ENCODE measurements around the gene FGG. TPM values are rescaled to one million over a fixed set of nuclear protein-coding genes. Genes with fewer than 3 reads are reported as not detected.

Gene FGG
- total RNA-seq, 6 experiments from 2014 or later, result 5,578 to 14,578 (median 13,052) TPM

GRCh38 chr4:154560824-154561231, 51.6 kb downstream of the FGG start:
- peak in 1 of 4 donors; percentile 2 for TF ChIP-seq CTCF (IDR thresholded peaks at IDR 0.05)
- TF ChIP-seq POLR2A (IDR thresholded peaks at IDR 0.05), result peak; percentile 21
- intact Hi-C loops (cut with DNase I), result loop anchor here in 1 of 2 donors (5.0 kb wide), 1 partner anchor 56 kb away; no protein-coding TSS in a partner anchor
- Histone ChIP-seq H3K27me3 (no peaks in the 10 kb centered on the region), H3K4me1 (peaks cover 0 to 7% (median 1%) of the 10 kb centered on the region in 4 donors), H3K27ac (peak overlapping the region; percentile 65 to 91 (median 86)), H3K4me3 (peak overlapping the region in 2 of 3 donors; percentile 1 to 9), H3K36me3 (peaks cover 0 to 13% (median 5%) of the 10 kb centered on the region in 4 donors), H3K9me3 (no peaks in the 10 kb centered on the region)
- DNase-seq, result no peak
- WGBS (ENCODE audit: insufficient coverage, low coverage, low lambda C conversion rate, missing lambda C conversion rate), result 20% methylated on average over 4 of the region's 4 CpGs
- peak; percentile 46 to 73 (median 66) for ATAC-seq

DNA sequence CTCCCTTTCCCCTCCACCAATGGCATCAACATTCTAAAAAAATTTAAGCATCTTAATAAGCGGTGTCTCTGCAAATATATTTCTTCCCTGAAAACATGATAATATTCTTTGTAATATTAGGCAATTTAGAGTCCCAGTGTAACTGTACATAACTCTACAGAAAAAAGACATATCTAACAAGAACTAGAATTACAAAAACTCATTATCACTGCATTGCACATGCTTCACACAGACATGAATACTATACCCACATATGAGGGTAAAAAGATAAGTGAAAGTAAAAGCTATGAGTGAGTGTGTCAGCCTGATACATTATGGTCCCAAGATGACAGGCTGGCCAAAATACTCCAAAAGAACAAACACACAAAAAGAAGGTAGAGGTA, 52.0 kb downstream of the FGG start:
- ATAC-seq, result peak in 2 of 4 donors; percentile 15 to 30
- WGBS (ENCODE audit: insufficient coverage, low coverage, low lambda C conversion rate, missing lambda C conversion rate), result 10% methylated on average over 1 of the region's 1 CpG
- no peak for TF ChIP-seq CTCF (IDR thresholded peaks at IDR 0.05)
- no peak for TF ChIP-seq POLR2A (IDR thresholded peaks at IDR 0.05)

DNA sequence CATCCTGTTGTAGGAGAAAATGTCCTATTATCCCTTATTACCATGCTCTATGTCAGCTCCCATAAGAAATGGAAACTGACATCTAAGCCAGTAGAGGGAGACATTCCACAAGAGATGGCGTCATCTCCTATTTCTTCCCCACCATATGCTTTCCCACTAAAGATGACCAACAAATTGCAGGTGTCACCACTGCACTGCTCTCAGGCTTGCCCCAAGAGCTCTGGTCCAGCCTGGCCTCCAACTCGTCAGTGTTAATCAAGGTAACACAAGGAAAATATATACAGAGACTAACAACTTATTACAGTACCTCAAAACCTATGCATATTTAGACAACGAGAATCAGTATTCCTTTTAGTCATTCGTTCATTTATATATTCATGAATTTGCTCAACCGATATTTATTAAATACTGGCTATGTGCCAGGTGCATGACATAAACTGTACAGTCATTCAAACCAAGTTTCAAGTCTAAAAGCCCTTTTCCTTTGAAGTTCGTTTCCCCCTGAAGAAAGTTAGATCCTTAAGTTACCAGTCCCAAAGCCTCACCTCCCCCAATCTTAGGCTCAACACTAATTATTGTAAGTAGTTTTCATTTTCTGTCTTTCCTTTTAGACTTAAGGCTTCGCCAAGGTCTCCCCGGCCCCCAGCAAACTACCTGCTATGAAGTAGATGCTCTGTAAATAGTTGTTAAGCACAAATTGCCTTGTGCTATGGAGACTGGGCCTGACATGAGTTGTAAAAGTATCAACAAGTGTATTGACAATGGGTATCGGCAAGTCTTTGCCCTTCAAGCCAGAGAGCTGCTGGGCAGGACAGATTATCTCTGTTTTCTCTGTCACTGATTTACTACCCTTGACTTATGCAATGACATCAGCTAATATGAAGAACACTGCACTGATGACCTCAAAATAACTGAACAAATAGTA, 52.7 kb downstream of the FGG start:
- WGBS (ENCODE audit: insufficient coverage, low coverage, low lambda C conversion rate, missing lambda C conversion rate), result 17% methylated on average over 9 of the region's 9 CpGs
- Histone ChIP-seq H3K27ac (peak overlapping the region; percentile 45 to 91 (median 86)), H3K4me3 (peak overlapping the region in 2 of 3 donors; percentile 17 to 22), H3K36me3 (peaks cover 0 to 6% (median 1%) of the 10 kb centered on the region in 4 donors), H3K27me3 (no peaks in the 10 kb centered on the region), H3K4me1 (peaks cover 0 to 7% (median 1%) of the 10 kb centered on the region in 4 donors), H3K9me3 (no peaks in the 10 kb centered on the region)
- DNase-seq, result peak in 1 of 3 donors; percentile 78
- intact Hi-C loops (cut with DNase I), result loop anchor here (5.0 kb wide), 2 partner anchors 58 to 63 kb away; no protein-coding TSS in a partner anchor
- ATAC-seq, result peak; percentile 60 to 85 (median 72)
- TF ChIP-seq POLR2A (IDR thresholded peaks at IDR 0.05) (no peak), CTCF (IDR thresholded peaks at IDR 0.05) (peak; percentile 46 to 71 (median 65))

More for the DNA sequence above, 52.0 kb downstream of the FGG start:
- no peak for DNase-seq
- Histone ChIP-seq H3K36me3 (peaks cover 0 to 9% (median 3%) of the 10 kb centered on the region in 4 donors), H3K27ac (peak overlapping the region; percentile 45 to 91 (median 86)), H3K27me3 (no peaks in the 10 kb centered on the region), H3K4me1 (peaks cover 0 to 7% (median 1%) of the 10 kb centered on the region in 4 donors), H3K4me3 (no peak overlapping the region), H3K9me3 (no peaks in the 10 kb centered on the region)
- intact Hi-C loops (cut with DNase I), result loop anchor here in 1 of 2 donors (5.0 kb wide), 1 partner anchor 57 kb away; no protein-coding TSS in a partner anchor

DNA sequence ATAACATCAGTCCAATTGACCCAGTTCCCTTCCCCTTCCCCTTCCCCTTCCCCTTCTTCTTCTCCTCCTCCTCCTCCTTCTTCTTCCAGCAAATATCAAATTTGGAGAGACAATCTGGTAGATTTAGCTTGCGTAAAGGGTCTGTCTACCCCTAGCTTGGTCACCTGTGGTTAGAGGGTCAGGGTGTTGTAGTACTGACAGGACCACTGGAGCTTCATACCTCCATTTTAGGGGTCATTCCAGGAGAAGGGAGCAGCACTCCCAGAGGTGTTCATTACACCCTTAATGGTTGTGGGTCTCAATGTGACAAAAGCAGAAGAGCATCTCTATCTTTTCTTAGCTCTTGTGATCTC, 53.3 kb downstream of the FGG start:
- intact Hi-C loops (cut with DNase I), result loop anchor here in 1 of 2 donors (5.0 kb wide), 1 partner anchor 63 kb away; no protein-coding TSS in a partner anchor
- ATAC-seq, result no peak
- Histone ChIP-seq H3K27me3 (no peaks in the 10 kb centered on the region), H3K36me3 (peaks cover 0 to 6% (median 0%) of the 10 kb centered on the region in 4 donors), H3K4me3 (no peak overlapping the region), H3K27ac (peak overlapping the region; percentile 8 to 91 (median 86)), H3K4me1 (peaks cover 0 to 7% (median 1%) of the 10 kb centered on the region in 4 donors), H3K9me3 (no peaks in the 10 kb centered on the region)
- DNase-seq, result no peak
- TF ChIP-seq POLR2A (IDR thresholded peaks at IDR 0.05) (no peak), CTCF (IDR thresholded peaks at IDR 0.05) (no peak)
- 56% methylated on average over 1 of the region's 1 CpG for WGBS (ENCODE audit: insufficient coverage, low coverage, low lambda C conversion rate, missing lambda C conversion rate)

Other genes starting within 250 kb of the FGG start
- gene DCHS2, start 120.9 kb downstream of the FGG start, total RNA-seq, result under 1 TPM in 5 of 6 experiments, not detected in 1; 0.07 to 0.37 (median 0.12) TPM
- gene PLRG1, start 62.3 kb downstream of the FGG start, total RNA-seq, result 10 to 100 TPM; 33.1 to 55.8 (median 39.2) TPM
- gene FGB, start 49.6 kb downstream of the FGG start, total RNA-seq, result over 10,000 TPM in 5 of 6 experiments, 1,000 to 10,000 TPM in 1; 6,080 to 16,362 (median 11,864) TPM
- over 10,000 TPM in 5 of 6 experiments, 1,000 to 10,000 TPM in 1; 8,384 to 20,319 (median 15,496) TPM for gene FGA, start 21.9 kb downstream of the FGG start, total RNA-seq
- gene LRAT, start 131.3 kb upstream of the FGG start, total RNA-seq, result 1 to 10 TPM in 3 of 6 experiments, under 1 TPM in 3; 0.70 to 4.9 (median 1.5) TPM
- under 1 TPM in 2 of 6 experiments, not detected in 4; 0.11 to 0.15 TPM for gene RBM46, start 168.6 kb upstream of the FGG start, total RNA-seq

Measured in right lobe of liver (tissue), 6 donors.